GM03348 (cell line): ENCODE data around the gene EMSY.
"Not testable (repeated sequence)": the region's sequence is repeated elsewhere in the genome, so short reads cannot be mapped to it uniquely, and the experiment has no call there.

Experiments
- DNase-seq: peaks from one replicate; pipeline ENCODE4 v3.0.0; 2012; ENCODE audit warnings: low spot score

The EMSY gene, protein sequence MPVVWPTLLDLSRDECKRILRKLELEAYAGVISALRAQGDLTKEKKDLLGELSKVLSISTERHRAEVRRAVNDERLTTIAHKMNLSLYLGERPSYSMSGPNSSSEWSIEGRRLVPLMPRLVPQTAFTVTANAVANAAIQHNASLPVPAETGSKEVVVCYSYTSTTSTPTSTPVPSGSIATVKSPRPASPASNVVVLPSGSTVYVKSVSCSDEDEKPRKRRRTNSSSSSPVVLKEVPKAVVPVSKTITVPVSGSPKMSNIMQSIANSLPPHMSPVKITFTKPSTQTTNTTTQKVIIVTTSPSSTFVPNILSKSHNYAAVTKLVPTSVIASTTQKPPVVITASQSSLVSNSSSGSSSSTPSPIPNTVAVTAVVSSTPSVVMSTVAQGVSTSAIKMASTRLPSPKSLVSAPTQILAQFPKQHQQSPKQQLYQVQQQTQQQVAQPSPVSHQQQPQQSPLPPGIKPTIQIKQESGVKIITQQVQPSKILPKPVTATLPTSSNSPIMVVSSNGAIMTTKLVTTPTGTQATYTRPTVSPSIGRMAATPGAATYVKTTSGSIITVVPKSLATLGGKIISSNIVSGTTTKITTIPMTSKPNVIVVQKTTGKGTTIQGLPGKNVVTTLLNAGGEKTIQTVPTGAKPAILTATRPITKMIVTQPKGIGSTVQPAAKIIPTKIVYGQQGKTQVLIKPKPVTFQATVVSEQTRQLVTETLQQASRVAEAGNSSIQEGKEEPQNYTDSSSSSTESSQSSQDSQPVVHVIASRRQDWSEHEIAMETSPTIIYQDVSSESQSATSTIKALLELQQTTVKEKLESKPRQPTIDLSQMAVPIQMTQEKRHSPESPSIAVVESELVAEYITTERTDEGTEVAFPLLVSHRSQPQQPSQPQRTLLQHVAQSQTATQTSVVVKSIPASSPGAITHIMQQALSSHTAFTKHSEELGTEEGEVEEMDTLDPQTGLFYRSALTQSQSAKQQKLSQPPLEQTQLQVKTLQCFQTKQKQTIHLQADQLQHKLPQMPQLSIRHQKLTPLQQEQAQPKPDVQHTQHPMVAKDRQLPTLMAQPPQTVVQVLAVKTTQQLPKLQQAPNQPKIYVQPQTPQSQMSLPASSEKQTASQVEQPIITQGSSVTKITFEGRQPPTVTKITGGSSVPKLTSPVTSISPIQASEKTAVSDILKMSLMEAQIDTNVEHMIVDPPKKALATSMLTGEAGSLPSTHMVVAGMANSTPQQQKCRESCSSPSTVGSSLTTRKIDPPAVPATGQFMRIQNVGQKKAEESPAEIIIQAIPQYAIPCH (N-terminal part only)

DNA sequence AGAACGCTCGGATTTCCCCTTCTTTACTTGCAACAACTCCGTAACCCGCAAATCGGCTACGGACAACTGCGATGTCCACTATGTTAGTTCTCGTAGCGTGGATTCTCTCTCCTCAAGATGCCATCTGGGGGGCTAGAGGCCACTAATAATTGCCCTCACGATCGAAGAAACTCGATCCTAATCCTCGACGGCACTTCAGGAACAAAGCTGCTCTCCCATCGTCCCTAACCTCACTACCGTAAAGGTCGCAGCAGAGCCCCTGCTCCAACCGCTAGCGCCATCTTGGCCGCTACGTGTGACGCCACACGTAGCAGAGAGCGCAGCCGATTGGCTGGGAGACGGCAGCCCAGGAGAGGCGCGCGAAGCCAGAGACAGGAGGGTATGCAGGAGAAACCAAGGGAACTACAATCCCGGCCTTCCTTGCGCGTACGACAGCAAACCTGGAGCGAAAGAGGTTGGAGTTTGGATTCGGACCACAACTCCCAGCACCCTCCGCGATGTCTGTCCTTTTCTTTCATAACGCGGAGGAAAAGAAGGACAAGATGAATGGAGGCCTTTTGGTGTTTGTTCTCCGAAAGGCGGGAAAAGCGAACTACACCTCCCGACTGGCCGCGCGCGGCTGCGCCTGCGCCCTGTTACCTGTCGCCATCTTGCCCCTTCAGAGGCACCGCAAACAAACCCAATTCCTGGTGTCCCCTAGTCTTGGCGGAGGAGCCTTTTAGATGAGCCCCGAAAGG lies at the start of gene EMSY:
Gene EMSY, plus strand, starts transcription at position 635 of the 737 bp plus-strand sequence. CDS start 1,921 bp downstream, outside the sequence.
- peak; percentile 97 for DNase-seq

DNA sequence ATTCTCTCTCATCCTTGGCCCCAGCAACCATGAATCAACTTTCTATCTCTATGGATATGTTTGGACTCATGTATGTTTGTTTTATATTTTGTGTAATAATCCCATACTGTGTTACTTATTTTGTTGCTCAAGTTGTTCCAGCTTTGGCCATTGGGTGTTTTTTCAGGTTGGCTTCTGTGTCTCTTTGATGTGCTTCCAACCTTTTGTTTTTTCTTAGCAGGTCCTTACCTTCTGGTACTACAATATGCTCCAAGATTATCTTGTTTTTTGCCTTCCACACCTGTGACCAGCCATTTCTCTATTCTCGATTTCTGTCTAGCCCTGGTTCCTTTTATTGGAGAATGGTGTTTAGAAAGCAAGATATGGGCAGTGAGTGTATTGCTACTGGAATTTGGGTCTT lies 49.5 kb upstream of the EMSY start:
- no peak for DNase-seq

DNA sequence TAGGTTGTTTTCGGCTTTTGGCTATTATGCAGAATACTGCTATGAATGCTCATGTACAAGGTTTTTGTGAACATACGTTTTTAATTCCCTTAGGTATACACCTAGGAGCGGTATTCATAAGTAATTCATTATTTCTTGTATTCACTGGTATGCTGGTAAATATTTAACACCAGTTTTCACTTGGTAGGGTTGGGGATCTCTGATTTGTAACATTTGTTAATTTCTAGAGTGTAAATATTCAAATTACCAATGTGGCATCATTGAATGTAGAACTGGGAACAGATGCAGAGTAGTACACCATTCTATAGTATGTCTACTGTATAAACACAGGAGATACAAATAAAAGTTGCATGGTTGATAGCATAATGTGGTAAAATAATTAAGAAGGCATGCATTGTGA lies 47.4 kb upstream of the EMSY start:
- DNase-seq: no peak

DNA sequence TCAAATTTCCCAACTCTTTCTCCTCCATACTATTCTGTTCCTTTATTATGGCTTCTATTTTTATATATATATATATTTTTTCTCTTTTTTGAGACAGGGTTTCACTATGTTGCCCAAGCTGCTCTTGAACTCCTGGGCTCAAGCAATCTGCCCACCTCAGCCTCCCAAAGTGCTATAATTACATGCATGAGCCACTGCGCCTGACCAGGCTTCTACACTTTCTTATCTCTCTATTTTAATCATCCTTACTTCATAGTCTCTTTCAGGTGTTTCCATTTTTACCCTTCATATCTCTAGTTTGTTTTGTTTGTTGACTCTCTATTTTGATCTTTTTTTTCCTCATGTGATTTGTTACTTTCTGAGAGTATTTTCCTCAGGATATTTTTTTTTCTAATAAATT lies 43.9 kb upstream of the EMSY start:
- no peak for DNase-seq

DNA sequence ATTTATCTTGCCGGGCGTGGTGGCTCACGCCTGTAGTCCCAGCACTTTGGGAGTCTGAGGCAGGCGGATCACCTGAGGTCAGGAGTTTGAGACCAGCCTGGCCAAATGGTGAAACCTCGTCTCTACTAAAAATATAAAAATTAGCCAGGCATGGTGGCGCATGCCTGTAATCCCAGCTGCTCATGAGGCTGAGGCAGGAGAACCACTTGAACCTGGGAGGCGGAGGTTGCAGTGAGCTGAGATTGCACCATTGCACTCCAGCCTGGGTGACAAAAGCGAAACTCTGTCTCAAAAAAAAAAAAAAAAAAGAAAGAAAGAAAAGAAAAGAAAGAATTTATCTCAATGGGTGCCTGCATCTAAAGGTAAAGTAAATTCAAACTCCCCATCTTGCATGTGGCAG lies 43.3 kb upstream of the EMSY start:
- not testable (repeated sequence) for DNase-seq

DNA sequence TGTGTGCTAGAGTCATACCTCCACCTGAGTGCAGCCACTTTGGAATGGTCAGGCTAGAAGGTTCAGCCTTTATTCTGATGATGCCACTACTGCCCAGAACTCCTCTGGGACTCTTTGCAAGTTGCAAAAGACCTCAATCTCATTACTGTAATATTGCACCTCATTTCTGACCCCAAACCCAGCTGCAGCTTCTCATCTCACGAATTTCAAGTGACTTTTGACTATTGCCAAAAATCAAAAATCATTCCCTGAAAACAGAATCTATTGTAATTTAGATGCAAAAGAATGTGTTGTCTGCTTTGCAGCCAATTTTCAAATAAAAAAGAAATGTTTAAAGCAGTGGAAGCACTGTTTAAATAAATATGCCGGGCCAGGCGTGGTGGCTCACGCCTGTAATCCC lies 38.5 kb upstream of the EMSY start:
- DNase-seq: no peak

DNA sequence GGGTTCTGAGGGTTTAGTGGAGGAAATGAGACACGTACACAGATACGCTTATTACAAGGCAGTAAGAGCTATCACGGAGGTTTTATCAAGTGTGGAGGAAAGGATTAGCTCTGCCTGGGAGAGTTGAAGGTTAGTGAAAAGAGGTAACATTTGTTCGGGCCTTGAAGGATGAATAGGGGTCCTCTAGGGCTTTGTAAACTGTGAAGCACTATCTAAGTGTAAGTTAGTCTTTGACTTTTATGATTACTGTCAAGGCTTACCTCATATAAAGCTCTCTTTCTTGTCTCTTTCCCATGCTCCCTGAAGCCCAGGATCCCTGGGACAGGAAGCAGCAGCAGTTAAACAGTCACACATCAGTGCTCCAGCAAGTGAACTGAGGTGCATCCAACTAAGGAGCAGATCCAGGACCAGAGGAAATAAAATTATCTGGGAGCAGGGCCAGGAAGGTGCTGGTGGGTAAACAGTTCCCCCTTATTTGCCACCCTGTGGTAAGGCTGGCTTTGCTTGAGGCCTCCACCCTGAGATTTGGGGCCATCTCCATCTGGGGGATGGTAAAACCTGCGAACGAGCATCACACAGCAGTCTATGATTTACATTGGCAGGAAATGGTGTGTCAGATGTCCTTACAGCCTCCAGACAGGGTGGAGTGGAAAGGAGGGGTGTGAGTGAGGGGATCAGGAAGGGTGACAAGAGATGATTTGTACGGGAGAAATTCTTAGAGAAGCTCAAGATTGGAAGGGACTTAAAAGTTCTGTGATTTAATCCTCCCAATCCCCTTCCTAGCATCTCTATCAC lies 36.5 kb upstream of the EMSY start:
- DNase-seq: no peak

DNA sequence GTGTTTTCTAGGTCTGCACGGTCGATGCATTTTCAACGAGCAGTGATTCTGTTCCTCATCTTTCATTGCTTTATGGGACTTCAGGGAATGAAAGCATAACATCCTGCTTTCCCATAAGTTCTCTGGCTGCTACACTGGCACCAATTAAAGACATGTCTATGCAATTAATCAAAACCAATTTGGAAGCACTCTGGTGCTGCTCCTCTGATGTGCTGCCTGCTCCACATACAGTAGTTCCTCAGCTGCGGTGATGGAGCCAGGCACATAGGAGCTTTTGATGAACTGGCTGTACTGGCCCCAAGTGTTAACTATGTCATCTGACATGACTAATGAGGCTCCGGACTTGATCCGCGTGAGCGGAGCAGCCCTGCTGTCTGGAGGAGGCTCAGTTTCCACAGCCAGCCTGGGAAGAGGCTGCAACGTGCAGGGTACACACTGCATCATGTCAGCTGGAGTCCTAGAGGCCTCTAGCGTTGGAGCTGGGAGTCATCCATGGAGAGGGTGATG lies 33.9 kb upstream of the EMSY start:
- DNase-seq: peak; percentile 6

DNA sequence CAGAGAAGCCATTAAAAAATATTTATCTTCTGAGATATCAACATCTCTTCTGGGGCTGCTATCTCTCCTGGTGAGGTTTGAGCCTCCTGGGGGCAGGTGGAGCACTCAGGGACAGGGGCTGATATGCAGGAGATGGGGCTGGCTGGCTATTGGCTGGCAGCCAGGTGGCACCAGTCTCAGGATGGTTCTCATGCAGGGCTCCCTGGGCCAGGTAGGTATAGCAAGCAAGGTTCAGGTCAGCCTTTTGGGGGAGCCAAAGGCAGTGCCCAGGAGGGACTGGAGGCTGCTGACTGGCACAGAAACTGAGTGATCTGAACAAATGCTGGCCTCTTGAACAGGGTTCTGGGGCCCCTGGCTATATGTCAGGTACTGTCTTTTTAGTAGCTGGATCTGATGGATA lies 29.7 kb upstream of the EMSY start:
- DNase-seq: no peak

DNA sequence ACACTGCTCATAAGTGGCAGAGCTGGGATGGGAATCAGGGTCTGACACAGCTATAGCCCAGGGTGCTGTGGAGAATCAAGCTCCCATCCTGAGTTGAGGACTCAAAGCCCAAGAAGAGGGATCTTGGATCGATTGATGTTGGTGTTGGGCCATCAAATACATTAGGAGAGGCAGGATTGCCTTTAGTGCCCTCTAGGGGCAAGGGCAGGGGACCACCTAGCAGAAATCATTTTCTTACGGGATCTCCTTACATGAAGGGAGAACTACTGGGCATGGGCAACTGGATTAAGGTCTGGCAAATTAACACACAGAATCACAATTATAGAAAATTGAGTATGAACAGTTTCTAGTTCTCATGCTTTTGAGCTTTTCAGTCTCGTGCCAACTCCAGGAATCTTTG lies 24.9 kb upstream of the EMSY start:
- no peak for DNase-seq

DNA sequence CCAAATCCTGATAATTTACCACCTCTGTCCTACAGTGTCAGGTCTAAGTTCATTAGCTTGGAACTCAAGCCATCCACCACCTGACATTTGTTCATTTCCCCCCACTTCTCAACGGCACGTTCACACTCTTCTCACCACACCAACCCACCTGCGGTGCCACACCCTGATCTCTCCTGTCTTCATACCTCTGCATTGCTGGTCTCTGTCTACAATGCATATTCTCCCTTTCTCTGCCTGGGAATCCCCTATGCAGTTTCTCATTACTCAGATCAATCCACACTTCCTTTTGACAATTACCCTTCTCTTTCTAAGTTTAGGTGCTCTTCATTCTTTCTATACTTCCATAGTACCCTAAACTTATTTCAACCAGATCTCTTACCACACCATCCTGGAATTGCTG lies 20.4 kb upstream of the EMSY start:
- DNase-seq: no peak

DNA sequence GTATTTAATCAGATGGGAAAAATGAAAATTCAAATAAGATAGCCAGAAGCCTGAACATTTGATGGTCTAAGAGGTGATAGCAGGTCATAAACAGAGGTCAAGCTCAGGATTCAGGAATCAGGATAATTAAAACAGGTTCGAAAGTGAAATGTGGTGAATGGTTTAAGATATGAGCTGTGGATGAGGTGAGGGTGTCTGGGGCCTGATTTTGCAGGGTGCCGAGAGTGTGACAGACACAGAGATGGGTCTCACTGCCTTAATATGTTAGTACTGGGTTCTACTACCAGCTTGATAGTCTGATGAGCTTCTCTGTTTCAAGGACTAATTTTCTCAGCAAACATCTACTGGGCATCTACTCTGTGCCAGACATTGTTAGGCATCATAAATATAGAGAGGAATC lies 19.9 kb upstream of the EMSY start:
- no peak for DNase-seq

DNA sequence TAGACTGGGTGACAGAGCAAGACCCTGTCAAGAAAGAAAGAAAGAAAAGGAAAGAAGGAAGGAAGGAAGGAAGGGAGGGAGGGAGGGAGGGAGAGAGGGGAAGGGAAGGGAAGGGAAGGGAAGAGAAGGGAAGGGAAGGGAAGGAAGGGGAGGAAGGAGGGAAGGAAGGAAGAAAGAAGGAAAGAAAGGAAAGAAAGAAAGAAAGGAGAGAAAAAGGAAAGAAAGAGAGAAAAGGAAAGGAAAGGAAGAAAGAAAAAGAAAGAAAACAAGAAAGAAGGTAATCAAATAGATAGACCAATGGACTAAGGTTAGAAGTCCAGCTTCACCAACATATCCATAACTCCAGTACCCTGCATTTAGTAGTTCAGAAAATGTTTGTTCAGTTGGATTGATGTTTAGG lies 18.2 kb upstream of the EMSY start:
- DNase-seq: no peak

DNA sequence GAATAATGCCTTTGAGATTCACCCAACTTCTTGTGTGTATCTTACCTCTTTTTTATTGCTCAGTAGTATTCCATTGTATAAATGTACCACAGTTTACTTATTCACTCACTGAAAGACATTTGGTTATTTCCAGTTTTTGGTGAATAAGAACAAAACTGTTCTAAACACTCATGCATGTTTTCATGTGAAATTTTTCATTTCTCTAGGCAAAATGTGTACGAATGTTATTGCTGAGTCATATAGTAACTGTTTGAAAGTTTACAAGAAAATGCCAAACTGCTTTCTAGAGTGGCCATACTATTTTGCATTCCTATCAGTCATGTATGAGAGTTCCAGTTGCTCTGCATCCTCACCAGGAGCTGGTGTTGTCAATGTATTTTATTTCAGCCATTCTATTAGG lies 8.8 kb upstream of the EMSY start:
- DNase-seq: no peak

DNA sequence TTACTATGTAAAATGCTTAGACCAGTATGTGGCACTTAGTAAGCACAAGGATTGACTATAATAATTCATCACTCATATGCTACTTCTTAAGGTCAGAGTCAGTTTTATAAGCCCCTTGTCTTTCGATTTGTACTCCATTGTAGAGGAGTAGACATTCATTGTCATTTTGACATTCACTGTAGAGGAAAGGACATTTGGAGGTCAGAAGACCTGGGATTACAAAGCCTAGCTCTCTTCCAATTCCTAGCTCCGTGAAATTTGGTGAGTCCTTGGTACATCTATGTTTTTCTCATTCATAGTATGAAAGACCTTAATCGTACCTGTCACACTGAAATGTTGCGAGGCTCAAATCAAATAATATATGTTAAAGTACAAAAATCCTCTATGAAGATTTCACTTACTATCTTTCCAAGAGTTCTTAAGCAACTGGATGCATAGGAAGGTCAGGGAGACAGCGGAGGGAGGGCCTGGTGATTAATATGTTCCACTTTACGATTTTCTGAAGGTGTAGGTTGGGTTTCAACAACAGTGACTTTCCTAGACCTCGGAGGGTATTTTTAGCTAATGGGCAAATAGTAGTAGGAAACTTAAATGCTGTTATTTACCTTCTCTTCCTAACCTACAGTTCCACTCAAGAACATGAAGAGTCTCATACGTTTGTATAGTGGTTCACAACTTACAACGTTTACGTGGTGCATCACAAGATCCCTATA lies 1.4 kb upstream of the EMSY start:
- DNase-seq: no peak

DNA sequence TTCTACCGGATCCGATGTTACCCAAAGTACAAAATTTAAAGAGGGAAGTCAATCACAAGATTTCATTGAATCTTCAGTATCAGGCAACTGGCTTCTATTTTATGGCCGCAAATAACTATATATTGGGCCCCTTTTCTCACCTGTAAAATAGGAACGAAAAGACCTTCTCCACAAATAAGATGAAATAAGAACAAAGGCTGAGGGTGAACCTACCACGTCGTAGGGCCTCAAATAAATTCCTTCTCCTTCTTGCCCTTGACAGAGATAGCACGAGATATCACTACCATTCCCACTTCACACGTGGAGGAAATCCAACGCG lies 794 bp upstream of the EMSY start:
- DNase-seq: no peak

DNA sequence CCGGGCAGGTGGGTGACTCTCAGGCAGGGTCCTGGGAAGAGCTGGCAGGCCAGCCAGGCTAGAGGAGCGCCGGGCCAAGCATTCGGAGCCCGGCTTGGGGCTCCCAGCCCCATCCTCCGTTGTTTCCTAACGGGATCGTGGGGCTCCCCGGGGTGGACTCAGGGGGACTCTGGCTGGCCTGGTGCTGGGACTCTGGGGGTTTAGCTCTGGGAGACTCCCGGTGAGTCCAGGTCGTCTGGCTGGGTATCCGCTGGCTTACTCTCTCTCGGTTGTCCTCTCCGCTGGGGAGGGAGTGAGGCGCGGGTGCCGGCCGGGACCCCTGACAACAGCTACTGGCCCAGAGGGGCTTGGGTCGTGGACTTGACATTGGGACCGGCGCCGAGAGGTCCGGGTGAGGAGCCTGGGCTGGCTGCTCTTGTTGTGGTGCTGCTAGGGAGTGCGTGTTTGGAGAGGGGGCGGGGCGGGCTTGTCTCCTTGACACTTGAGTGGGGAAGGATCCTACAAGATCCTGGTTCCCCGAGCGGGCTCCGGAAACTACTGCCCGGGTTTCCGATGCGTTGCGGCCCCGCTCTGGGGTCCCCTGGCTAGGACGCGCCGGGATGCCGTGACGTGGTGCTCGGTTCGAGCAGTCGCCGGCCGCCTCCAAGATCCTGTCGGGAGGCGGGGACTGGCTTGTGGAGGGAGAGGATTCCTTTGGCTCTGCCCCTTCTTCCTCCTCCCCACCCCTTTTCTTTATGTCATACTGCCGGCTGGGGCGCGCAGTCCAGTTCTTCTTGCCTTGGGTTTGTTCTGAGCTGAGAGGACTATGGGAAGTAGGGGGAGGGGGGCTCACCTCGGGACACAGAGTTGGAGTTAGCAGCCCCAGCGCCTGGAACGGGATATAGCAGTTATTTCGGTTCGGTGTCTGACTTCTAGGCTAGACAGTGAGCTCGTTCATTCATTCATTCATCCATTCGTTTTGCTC lies 585 bp downstream of the EMSY start:
- DNase-seq: peak; percentile 91

DNA sequence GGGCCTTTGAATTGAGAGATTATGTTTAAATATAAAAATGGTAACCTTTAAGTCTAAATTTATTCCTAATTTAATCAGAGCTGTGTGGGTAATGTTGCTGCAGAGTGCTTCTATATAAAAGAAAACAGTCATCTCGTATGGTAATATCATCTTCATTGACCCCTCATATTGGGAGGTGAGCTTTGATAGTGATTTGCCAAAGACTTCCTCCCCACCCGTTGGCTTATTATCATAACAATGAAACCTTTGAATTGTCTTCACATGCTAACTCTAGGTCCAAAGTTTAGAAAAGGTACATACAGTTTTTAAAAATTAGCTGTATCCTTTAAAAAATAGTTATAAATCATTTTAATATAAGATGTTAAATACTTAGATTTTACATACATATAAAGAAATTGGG lies 3.7 kb downstream of the EMSY start:
- DNase-seq: no peak

DNA sequence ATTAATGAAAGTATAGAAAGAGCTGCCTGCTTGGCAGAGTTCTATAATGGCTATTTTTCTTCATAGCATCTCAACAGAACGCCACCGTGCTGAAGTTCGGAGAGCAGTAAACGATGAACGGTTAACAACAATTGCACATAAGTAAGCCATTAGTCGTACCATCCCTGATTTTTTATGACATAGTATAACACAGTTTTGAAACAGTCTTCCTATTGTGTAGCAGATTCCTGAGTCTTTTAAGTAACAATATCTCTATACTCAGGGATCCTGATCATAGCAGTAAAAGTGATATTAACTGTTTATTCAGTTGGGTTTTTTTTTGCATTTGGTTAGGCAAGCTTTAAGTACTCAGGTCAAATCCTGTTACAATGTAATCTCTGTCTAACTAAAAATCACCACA lies 8.4 kb downstream of the EMSY start:
- no peak for DNase-seq
